Measurements from ENCODE around the gene ZBTB34. TPM values are rescaled to one million over a fixed set of nuclear protein-coding genes. Genes with fewer than 3 reads are reported as not detected.

Gene ZBTB34
- total RNA-seq, 3 donors from 2014 or later (not counting 1 experiment from before 2014, with no cell fraction given), result 8.9 to 13.9 (median 12.0) TPM

DNA sequence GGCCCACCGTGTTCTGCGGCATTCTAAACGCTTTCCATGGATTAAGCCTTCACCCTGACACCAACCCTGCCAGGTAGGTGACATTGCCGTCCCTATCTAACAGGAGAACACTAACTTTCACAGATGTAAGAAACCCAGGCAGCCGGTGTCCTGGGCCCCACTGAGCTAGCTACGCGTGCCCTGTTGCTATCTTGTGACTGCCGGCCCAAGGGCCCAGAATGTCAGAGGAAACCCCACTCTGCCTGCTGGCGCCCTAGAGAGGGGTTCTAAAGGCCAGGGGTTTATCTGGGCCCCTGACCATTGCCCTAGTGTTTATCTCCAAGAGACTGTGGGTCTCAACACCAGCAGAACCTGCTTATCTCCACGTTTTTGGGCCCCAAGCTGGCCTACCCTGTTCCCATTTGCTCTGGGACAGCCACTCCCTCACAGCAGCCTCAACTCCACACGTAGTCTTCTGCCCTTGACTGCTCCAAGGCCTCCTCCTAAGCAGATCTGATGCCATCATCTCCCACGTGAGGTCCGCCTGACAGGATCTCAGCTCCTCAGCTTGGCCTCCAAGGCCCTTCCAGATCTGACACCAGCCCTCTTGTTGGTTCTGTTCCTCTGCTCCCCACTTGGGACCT, 18.1 kb upstream of the ZBTB34 start:
- H3K27me3 Mint-ChIP-seq (ENCODE audit: low read depth in 2 of 2), result no peaks in the 10 kb centered on the region
- no peak overlapping the region for H3K4me3 Mint-ChIP-seq
- Histone ChIP-seq H3K9me3 (ENCODE audit: control insufficient read depth, insufficient read depth, low read length) (no peaks in the 10 kb centered on the region), H3K27ac (ENCODE audit: low read length) (no peak overlapping the region), H3K36me3 (ENCODE audit: control insufficient read depth, insufficient read depth, low read length) (peaks cover under 1% of the 10 kb centered on the region), H3K27me3 (ENCODE audit: control insufficient read depth, insufficient read depth, low read length) (no peaks in the 10 kb centered on the region), H3K4me1 (ENCODE audit: control insufficient read depth, insufficient read depth, low read length) (no peaks in the 10 kb centered on the region), H3K4me3 (ENCODE audit: low read length) (no peak overlapping the region)
- peaks cover 0 to 14% of the 10 kb centered on the region in 2 donors for H3K4me1 Mint-ChIP-seq
- TF ChIP-seq, protein P1, sequence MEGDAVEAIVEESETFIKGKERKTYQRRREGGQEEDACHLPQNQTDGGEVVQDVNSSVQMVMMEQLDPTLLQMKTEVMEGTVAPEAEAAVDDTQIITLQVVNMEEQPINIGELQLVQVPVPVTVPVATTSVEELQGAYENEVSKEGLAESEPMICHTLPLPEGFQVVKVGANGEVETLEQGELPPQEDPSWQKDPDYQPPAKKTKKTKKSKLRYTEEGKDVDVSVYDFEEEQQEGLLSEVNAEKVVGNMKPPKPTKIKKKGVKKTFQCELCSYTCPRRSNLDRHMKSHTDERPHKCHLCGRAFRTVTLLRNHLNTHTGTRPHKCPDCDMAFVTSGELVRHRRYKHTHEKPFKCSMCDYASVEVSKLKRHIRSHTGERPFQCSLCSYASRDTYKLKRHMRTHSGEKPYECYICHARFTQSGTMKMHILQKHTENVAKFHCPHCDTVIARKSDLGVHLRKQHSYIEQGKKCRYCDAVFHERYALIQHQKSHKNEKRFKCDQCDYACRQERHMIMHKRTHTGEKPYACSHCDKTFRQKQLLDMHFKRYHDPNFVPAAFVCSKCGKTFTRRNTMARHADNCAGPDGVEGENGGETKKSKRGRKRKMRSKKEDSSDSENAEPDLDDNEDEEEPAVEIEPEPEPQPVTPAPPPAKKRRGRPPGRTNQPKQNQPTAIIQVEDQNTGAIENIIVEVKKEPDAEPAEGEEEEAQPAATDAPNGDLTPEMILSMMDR (IDR thresholded peaks at IDR 0.05), result no peak
- ATAC-seq (no peak), DNase-seq (no peak)
- peak overlapping the region in 1 of 2 donors; percentile 20 for H3K27ac Mint-ChIP-seq
- no peaks in the 10 kb centered on the region for H3K9me3 Mint-ChIP-seq
- WGBS (ENCODE audit: insufficient coverage), result 94% methylated on average over 13 of the region's 13 CpGs
- intact Hi-C loops (cut with micrococcal nuclease), result no loop called here
- no peaks in the 10 kb centered on the region for H3K36me3 Mint-ChIP-seq

DNA sequence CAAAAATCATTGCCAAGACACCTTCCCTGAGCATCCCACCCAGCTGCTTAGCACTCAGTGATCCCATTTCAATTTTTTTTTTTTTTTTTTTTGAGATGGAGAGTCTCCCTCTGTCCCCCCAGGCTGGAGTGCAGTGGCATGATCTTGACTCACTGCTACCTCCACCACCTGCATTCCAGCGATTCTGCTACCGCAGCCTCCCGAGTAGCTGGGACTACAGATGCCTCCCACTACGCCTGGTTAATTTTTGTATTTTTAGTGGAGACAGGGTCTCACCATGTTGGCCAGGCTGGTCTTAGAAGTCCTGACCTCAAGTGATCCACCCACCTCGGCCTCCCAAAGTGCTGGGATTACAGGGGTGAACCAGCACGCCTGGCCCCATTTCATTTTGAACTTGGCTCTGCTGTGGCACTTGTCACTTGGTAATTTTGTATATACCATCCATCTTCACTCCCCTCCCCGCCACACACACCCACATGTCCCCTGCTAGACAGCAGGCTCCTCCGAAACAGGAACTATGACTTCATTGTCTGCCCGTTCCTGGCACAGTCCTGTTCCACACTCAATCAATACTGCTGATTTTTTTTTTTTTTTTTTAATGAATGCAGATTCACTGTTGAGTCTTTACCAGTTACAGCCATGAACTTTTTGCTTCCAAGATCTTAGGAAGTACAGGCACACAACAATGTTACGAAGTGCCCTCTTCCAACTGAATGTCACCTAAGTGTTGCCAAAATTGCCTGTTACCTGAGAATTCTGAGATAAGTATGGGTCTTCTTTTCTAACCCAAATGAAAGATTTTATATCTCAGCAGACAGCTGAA, 17.3 kb upstream of the ZBTB34 start:
- DNase-seq (no peak), ATAC-seq (no peak)
- intact Hi-C loops (cut with micrococcal nuclease), result no loop called here
- no peaks in the 10 kb centered on the region for H3K9me3 ChIP-seq (ENCODE audit: control insufficient read depth, insufficient read depth, low read length)
- H3K9me3 Mint-ChIP-seq, result no peaks in the 10 kb centered on the region
- no peak overlapping the region for H3K4me3 Mint-ChIP-seq
- no peaks in the 10 kb centered on the region for H3K27me3 ChIP-seq (ENCODE audit: control insufficient read depth, insufficient read depth, low read length)
- no peak overlapping the region for H3K27ac ChIP-seq (ENCODE audit: low read length)
- H3K27me3 Mint-ChIP-seq (ENCODE audit: low read depth in 2 of 2), result no peaks in the 10 kb centered on the region
- no peaks in the 10 kb centered on the region for H3K36me3 Mint-ChIP-seq
- H3K36me3 ChIP-seq (ENCODE audit: control insufficient read depth, insufficient read depth, low read length), result no peaks in the 10 kb centered on the region
- no peak overlapping the region for H3K4me3 ChIP-seq (ENCODE audit: low read length)
- 75% methylated on average over 9 of the region's 10 CpGs for WGBS (ENCODE audit: insufficient coverage)
- peaks cover 0 to 14% of the 10 kb centered on the region in 2 donors for H3K4me1 Mint-ChIP-seq
- H3K27ac Mint-ChIP-seq, result peak overlapping the region in 1 of 2 donors; percentile 20
- TF ChIP-seq, protein P1 (IDR thresholded peaks at IDR 0.05), result no peak
- H3K4me1 ChIP-seq (ENCODE audit: control insufficient read depth, insufficient read depth, low read length), result no peaks in the 10 kb centered on the region

DNA sequence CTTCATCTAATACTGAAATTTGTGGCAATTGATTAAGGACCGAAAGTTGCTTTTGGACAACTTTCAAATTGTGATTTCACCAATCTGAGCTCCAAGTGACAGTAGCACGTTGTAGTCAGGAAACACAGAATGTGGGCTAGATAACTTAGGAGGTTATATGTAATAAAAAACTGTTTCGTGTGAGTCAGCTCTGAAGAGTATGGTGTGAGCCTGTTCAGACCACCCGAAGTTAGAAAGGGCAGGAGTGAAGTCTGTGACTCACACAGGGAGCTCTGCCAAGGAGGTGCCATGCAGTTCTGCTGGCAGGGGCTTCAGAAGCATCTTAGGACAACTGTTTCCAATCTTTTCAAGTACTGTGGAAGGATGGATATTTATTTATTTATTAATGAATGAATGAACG, 16.4 kb upstream of the ZBTB34 start:
- H3K27ac Mint-ChIP-seq, result no peak overlapping the region

More for the DNA sequence above, 16.4 kb upstream of the ZBTB34 start:
- Mint-ChIP-seq H3K36me3 (no peaks in the 10 kb centered on the region), H3K4me3 (no peak overlapping the region), H3K27me3 (ENCODE audit: low read depth in 2 of 2) (no peaks in the 10 kb centered on the region), H3K4me1 (peaks cover 0 to 8% of the 10 kb centered on the region in 2 donors), H3K9me3 (no peaks in the 10 kb centered on the region)
- H3K27me3 ChIP-seq (ENCODE audit: control insufficient read depth, insufficient read depth, low read length), result no peaks in the 10 kb centered on the region
- 66% methylated on average over 5 of the region's 5 CpGs for WGBS (ENCODE audit: insufficient coverage)
- ATAC-seq (no peak), DNase-seq (no peak)
- H3K9me3 ChIP-seq (ENCODE audit: control insufficient read depth, insufficient read depth, low read length), result no peaks in the 10 kb centered on the region
- H3K36me3 ChIP-seq (ENCODE audit: control insufficient read depth, insufficient read depth, low read length), result no peaks in the 10 kb centered on the region
- no peaks in the 10 kb centered on the region for H3K4me1 ChIP-seq (ENCODE audit: control insufficient read depth, insufficient read depth, low read length)
- TF ChIP-seq, protein P1 (IDR thresholded peaks at IDR 0.05), result no peak
- intact Hi-C loops (cut with micrococcal nuclease), result no loop called here
- no peak overlapping the region for H3K27ac ChIP-seq (ENCODE audit: low read length)
- H3K4me3 ChIP-seq (ENCODE audit: low read length), result no peak overlapping the region
